GM23338 (cell line): ENCODE results near the gene NCL. TPM values are rescaled to one million over a fixed set of nuclear protein-coding genes. Genes with fewer than 3 reads are reported as not detected.

ENCODE experiments used
- ATAC-seq: fragments of 200-7000 bp; cut with Tn5 transposase; 3 replicates; pipeline ENCODE4 v1.9.1; 2020
- DNase-seq: peaks from one replicate; pipeline ENCODE4 v3.0.0-alpha.2; 2015; ENCODE audit warnings: low spot score
- H2AFZ ChIP-seq: fragments of 200-600 bp; sonication (generic); 2 replicates; pipeline ENCODE4 v1.8.0; 2016; ENCODE audit warnings: antibody characterized with exemption, mild to moderate bottlenecking, moderate library complexity
- H3F3A ChIP-seq: fragments of 200-600 bp; sonication (generic); replicated peaks from 2 replicates; pipeline ENCODE4 v1.8.0; 2017; ENCODE audit warnings: antibody characterized with exemption, mixed run types, low read depth
- H3K27ac ChIP-seq: fragments of 200-600 bp; sonication (generic); 2 replicates; pipeline ENCODE4 v1.6.1; 2016; ENCODE audit warnings: low read depth
- H3K27me3 ChIP-seq: fragments of 200-600 bp; sonication (generic); 2 replicates; pipeline ENCODE4 v1.8.0; 2016; ENCODE audit warnings: mild to moderate bottlenecking, mixed run types, moderate library complexity; ENCODE audit not compliant: insufficient read depth
- H3K36me3 ChIP-seq: fragments of 200-600 bp; sonication (generic); 2 replicates; pipeline ENCODE4 v1.8.0; 2016; ENCODE audit warnings: mild to moderate bottlenecking; ENCODE audit not compliant: insufficient read depth
- H3K4me1 ChIP-seq: fragments of 200-600 bp; sonication (generic); 2 replicates; pipeline ENCODE4 v1.8.0; 2016; ENCODE audit warnings: mild to moderate bottlenecking, moderate library complexity; ENCODE audit not compliant: insufficient read depth
- H3K4me2 ChIP-seq: fragments of 200-600 bp; sonication (generic); 2 replicates; pipeline ENCODE4 v1.7.1; 2017; ENCODE audit warnings: mixed run types
- H3K4me3 ChIP-seq: fragments of 200-600 bp; sonication (generic); 2 replicates; pipeline ENCODE4 v1.6.1; 2016; ENCODE audit warnings: mixed run types
- H3K79me2 ChIP-seq: fragments of 200-600 bp; sonication (generic); replicated peaks from 2 replicates; pipeline ENCODE4 v1.8.0; 2017; ENCODE audit warnings: mild to moderate bottlenecking; ENCODE audit not compliant: insufficient read depth
- H3K9me2 ChIP-seq: fragments of 200-600 bp; sonication (generic); 2 replicates; pipeline ENCODE4 v1.8.0; 2017; ENCODE audit not compliant: insufficient read depth
- H4K20me1 ChIP-seq: fragments of 200-600 bp; sonication (generic); replicated peaks from 2 replicates; pipeline ENCODE4 v1.8.0; 2017; ENCODE audit warnings: mild to moderate bottlenecking; ENCODE audit not compliant: insufficient read depth
- H3K27ac Mint-ChIP-seq: 2 replicates; pipeline ENCODE4 v1.8.0; 2020; ENCODE audit warnings: inconsistent platforms, mild to moderate bottlenecking, moderate library complexity, mixed read lengths
- H3K27me3 Mint-ChIP-seq: 3 replicates; pipeline ENCODE4 v1.8.0; 2022; ENCODE audit warnings: low read depth, mild to moderate bottlenecking, moderate library complexity, mixed read lengths, inconsistent platforms; ENCODE audit not compliant: insufficient read depth, poor library complexity
- H3K36me3 Mint-ChIP-seq: 3 replicates; pipeline ENCODE4 v1.8.0; 2021; ENCODE audit warnings: low read depth, mild to moderate bottlenecking, inconsistent platforms, moderate library complexity, mixed read lengths
- H3K4me1 Mint-ChIP-seq: 3 replicates; pipeline ENCODE4 v1.8.0; 2020; ENCODE audit warnings: mild to moderate bottlenecking, inconsistent platforms, mixed read lengths
- H3K4me3 Mint-ChIP-seq: 3 replicates; pipeline ENCODE4 v1.8.0; 2021; ENCODE audit warnings: moderate library complexity, mild to moderate bottlenecking, inconsistent platforms, mixed read lengths
- H3K9me3 Mint-ChIP-seq: 3 replicates; pipeline ENCODE4 v1.8.0; 2020; ENCODE audit warnings: moderate library complexity, mild to moderate bottlenecking, inconsistent platforms, mixed read lengths
- CREB1 ChIP-seq: fragments of 250-450 bp; sonication (Bioruptor Pico); IDR thresholded peaks from 2 replicates; pipeline ENCODE4 v1.5.0; 2020; ENCODE audit warnings: low read depth, mild to moderate bottlenecking, moderate library complexity
- EZH2 ChIP-seq: fragments of 200-600 bp; sonication (generic); IDR thresholded peaks from one replicate; pipeline ENCODE4 v1.8.0; 2017; ENCODE audit warnings: antibody characterized with exemption, mild to moderate bottlenecking, low read depth; ENCODE audit not compliant: unreplicated experiment
- EZH2phosphoT487 ChIP-seq: fragments of 200-600 bp; sonication (generic); IDR thresholded peaks from one replicate; pipeline ENCODE4 v1.8.1; 2018; ENCODE audit warnings: antibody characterized with exemption; ENCODE audit not compliant: unreplicated experiment
- JUNB ChIP-seq: IDR thresholded peaks from one replicate; pipeline ENCODE4 v1.6.1; 2016; ENCODE audit warnings: antibody characterized with exemption; ENCODE audit not compliant: unreplicated experiment
- NANOG ChIP-seq: IDR thresholded peaks from 2 replicates; pipeline ENCODE4 v1.6.1; 2016; ENCODE audit warnings: antibody characterized with exemption, borderline replicate concordance
- POLR2AphosphoS5 ChIP-seq: IDR thresholded peaks from 2 replicates; pipeline ENCODE4 v1.6.1; 2016; ENCODE audit warnings: antibody characterized with exemption, low read depth
- STAT1 ChIP-seq: IDR thresholded peaks from one replicate; pipeline ENCODE4 v1.6.1; 2016; ENCODE audit warnings: antibody characterized with exemption; ENCODE audit not compliant: unreplicated experiment
- ZNF114 ChIP-seq: fragments of 250-450 bp; sonication (Bioruptor Pico); IDR thresholded peaks from 2 replicates; pipeline ENCODE4 v1.5.0; 2020; ENCODE audit warnings: mild to moderate bottlenecking, moderate library complexity
- ZNF331 ChIP-seq: fragments of 250-450 bp; sonication (Bioruptor Pico); IDR thresholded peaks from 2 replicates; pipeline ENCODE4 v1.5.0; 2020; ENCODE audit warnings: low read depth, mild to moderate bottlenecking, moderate library complexity
- polyA plus RNA-seq: library from polyadenylated mRNA; unstranded; fragments of >200 nt; fragmentation: Nextera tagmentation; extraction: Ambion mirVana; gene quantifications from 2 replicates; pipeline ENCODE4 v1.2.1, GENCODE V29; 2016
- total RNA-seq: library from RNA; depleted of rRNA; stranded (reverse); fragments of >200 nt; shearing (Covaris generic); gene quantifications from 2 replicates; pipeline ENCODE4 v1.2.3, GENCODE V29; 2014
- TF ChIP-seq, protein P1 (sequence below): IDR thresholded peaks from 2 replicates; pipeline ENCODE4 v1.6.1; 2016; ENCODE audit warnings: antibody characterized with exemption
- TF ChIP-seq, protein P2 (sequence below), 2 experiments: fragments of 200-600 bp in 1 of 2; sonication (generic) in 1 of 2; conservative IDR thresholded peaks; 2 replicates each; pipeline versions ENCODE4 v1.5.1 to v1.6.1; 2016 to 2017; ENCODE audit warnings: antibody characterized with exemption in 2 of 2, low read depth in 2 of 2, mild to moderate bottlenecking in 2 of 2, moderate library complexity in 1 of 2
- TF ChIP-seq, protein P3 (sequence below): IDR thresholded peaks from one replicate; pipeline ENCODE4 v1.6.1; 2018; ENCODE audit warnings: antibody characterized with exemption; ENCODE audit not compliant: unreplicated experiment

NCL gene
- total and polyA plus RNA-seq, 2 experiments from 2014 or later: 678 to 2,269 TPM

DNA sequence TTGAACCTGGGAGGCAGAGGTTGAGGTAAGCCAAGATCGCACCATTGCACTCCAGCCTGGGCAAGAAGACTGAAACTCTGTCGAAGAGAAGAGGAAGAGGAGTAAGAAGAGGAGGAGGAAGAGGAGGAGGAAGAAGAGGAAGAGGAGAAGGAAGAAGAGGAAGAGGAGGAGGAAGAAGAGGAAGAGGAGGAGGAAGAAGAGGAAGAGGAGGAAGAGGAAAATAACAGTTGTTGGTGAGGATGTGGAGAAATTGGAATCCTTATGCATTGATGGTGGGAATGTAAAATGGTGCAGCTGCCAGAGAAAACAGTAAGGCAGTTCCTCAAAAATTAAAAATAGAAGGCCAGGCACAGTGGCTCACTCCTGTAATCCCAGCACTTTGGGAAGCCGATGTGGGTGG is 8.5 kb upstream of the NCL start:
- no peak for TF ChIP-seq EZH2phosphoT487
- TF ChIP-seq EZH2: no peak
- TF ChIP-seq, protein P1, sequence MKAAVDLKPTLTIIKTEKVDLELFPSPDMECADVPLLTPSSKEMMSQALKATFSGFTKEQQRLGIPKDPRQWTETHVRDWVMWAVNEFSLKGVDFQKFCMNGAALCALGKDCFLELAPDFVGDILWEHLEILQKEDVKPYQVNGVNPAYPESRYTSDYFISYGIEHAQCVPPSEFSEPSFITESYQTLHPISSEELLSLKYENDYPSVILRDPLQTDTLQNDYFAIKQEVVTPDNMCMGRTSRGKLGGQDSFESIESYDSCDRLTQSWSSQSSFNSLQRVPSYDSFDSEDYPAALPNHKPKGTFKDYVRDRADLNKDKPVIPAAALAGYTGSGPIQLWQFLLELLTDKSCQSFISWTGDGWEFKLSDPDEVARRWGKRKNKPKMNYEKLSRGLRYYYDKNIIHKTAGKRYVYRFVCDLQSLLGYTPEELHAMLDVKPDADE: no peak
- TF ChIP-seq, protein P2, sequence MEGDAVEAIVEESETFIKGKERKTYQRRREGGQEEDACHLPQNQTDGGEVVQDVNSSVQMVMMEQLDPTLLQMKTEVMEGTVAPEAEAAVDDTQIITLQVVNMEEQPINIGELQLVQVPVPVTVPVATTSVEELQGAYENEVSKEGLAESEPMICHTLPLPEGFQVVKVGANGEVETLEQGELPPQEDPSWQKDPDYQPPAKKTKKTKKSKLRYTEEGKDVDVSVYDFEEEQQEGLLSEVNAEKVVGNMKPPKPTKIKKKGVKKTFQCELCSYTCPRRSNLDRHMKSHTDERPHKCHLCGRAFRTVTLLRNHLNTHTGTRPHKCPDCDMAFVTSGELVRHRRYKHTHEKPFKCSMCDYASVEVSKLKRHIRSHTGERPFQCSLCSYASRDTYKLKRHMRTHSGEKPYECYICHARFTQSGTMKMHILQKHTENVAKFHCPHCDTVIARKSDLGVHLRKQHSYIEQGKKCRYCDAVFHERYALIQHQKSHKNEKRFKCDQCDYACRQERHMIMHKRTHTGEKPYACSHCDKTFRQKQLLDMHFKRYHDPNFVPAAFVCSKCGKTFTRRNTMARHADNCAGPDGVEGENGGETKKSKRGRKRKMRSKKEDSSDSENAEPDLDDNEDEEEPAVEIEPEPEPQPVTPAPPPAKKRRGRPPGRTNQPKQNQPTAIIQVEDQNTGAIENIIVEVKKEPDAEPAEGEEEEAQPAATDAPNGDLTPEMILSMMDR (conservative IDR thresholded peaks at IDR 0.05; ENCODE audit: low read depth in 2 of 2): no peak
- TF ChIP-seq CREB1: no peak
- no peak for ATAC-seq
- Mint-ChIP-seq H3K9me3 (no peaks in the 10 kb centered on the region), H3K4me3 (no peak overlapping the region), H3K27ac (no peak overlapping the region), H3K27me3 (peaks cover 11% of the 10 kb centered on the region), H3K4me1 (peaks cover 9% of the 10 kb centered on the region), H3K36me3 (no peaks in the 10 kb centered on the region)
- Histone ChIP-seq H3K79me2 (no peaks in the 10 kb centered on the region), H3K4me3 (no peak overlapping the region), H3K36me3 (no peaks in the 10 kb centered on the region), H3K4me2 (no peak overlapping the region), H3K9me2 (no peaks in the 10 kb centered on the region), H3K27me3 (no peaks in the 10 kb centered on the region), H2AFZ (no peak overlapping the region), H3F3A (no peaks in the 10 kb centered on the region), H4K20me1 (no peaks in the 10 kb centered on the region), H3K4me1 (no peaks in the 10 kb centered on the region), H3K27ac (no peak overlapping the region)
- DNase-seq: no peak

DNA sequence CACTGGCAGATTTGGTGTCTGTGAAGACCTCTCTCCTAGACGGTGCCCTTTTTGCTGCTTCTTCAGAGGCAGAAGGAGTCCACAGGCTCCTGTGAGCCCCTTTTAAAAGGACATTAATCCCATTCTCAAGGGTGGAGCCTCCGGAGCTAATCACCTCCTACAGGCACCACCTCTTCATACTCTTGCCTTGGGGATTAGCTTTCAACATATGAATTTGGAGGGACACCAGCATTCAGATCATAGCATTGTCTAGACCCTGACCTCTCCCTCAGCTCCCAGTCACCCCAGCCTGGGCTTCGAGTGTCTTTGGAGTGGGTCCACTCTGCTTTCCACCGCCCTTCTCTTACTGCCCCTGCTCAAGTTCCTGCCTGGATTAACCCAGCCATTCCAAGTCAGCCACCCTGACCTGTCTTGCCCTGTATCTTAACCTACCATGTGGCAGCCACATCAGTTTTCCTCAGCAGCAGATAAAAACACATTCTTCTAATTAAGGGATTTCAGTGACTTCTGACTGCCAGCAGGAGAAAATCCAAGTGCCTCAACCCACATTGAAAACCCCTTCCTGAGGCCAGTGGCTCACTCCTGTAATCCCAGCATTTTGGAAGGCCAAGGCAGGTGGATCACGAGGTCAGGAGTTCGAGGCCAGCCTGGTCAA is 6.1 kb upstream of the NCL start:
- peaks cover 10% of the 10 kb centered on the region for H3K27me3 Mint-ChIP-seq
- TF ChIP-seq, protein P2 (conservative IDR thresholded peaks at IDR 0.05; ENCODE audit: low read depth in 2 of 2): no peak
- TF ChIP-seq, protein P3, sequence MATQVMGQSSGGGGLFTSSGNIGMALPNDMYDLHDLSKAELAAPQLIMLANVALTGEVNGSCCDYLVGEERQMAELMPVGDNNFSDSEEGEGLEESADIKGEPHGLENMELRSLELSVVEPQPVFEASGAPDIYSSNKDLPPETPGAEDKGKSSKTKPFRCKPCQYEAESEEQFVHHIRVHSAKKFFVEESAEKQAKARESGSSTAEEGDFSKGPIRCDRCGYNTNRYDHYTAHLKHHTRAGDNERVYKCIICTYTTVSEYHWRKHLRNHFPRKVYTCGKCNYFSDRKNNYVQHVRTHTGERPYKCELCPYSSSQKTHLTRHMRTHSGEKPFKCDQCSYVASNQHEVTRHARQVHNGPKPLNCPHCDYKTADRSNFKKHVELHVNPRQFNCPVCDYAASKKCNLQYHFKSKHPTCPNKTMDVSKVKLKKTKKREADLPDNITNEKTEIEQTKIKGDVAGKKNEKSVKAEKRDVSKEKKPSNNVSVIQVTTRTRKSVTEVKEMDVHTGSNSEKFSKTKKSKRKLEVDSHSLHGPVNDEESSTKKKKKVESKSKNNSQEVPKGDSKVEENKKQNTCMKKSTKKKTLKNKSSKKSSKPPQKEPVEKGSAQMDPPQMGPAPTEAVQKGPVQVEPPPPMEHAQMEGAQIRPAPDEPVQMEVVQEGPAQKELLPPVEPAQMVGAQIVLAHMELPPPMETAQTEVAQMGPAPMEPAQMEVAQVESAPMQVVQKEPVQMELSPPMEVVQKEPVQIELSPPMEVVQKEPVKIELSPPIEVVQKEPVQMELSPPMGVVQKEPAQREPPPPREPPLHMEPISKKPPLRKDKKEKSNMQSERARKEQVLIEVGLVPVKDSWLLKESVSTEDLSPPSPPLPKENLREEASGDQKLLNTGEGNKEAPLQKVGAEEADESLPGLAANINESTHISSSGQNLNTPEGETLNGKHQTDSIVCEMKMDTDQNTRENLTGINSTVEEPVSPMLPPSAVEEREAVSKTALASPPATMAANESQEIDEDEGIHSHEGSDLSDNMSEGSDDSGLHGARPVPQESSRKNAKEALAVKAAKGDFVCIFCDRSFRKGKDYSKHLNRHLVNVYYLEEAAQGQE: no peak
- TF ChIP-seq NANOG: no peak
- no peak for TF ChIP-seq EZH2phosphoT487
- TF ChIP-seq ZNF331 (CRISPR knock-in tag): no peak
- TF ChIP-seq, protein P1: no peak
- no peak for TF ChIP-seq ZNF114
- no peak for TF ChIP-seq STAT1
- no peak for TF ChIP-seq POLR2AphosphoS5
- TF ChIP-seq JUNB: no peak
- no peak for TF ChIP-seq CREB1
- TF ChIP-seq EZH2: no peak

More for the DNA sequence above, 6.1 kb upstream of the NCL start:
- Histone ChIP-seq H3F3A (peaks cover 7% of the 10 kb centered on the region; the same call in 1 of the 2 replicates), H4K20me1 (no peaks in the 10 kb centered on the region), H2AFZ (no peak overlapping the region), H3K27me3 (no peaks in the 10 kb centered on the region), H3K9me2 (no peaks in the 10 kb centered on the region), H3K4me2 (no peak overlapping the region), H3K4me1 (no peaks in the 10 kb centered on the region), H3K27ac (no peak overlapping the region), H3K4me3 (no peak overlapping the region), H3K36me3 (no peaks in the 10 kb centered on the region), H3K79me2 (peaks cover 15% of the 10 kb centered on the region)
- H3K9me3 Mint-ChIP-seq: no peaks in the 10 kb centered on the region
- no peaks in the 10 kb centered on the region for H3K36me3 Mint-ChIP-seq
- no peak for ATAC-seq
- peaks cover 12% of the 10 kb centered on the region for H3K4me1 Mint-ChIP-seq
- no peak overlapping the region; the same call in 1 of the 2 replicates for H3K27ac Mint-ChIP-seq
- no peak overlapping the region for H3K4me3 Mint-ChIP-seq
- DNase-seq: no peak
